ENCODE data around the gene SVOP.

- TF ChIP-seq CTCF (IDR thresholded peaks at IDR 0.05) (no peak), POLR2A (IDR thresholded peaks at IDR 0.05) (no peak)
Measured at GRCh38 chr12:108980831-108981618, 39.8 kb downstream of the SVOP start.

Data from Peyer's patch (tissue), 4 donors.